Lung (tissue), 12 donors: ENCODE data around the gene ZNF366. TPM values are rescaled to one million over a fixed set of nuclear protein-coding genes. Genes with fewer than 3 reads are reported as not detected.

Source experiments
- ATAC-seq: fragments of 200-7000 bp; cut with Tn5 transposase; one replicate; pipeline ENCODE4 v1.9.1; 2020; ENCODE audit warnings: moderate number of reproducible peaks; ENCODE audit not compliant: insufficient read depth, low FRiP score
- DNase-seq, 3 donors: peaks; one replicate each; pipeline ENCODE4 v3.0.0-alpha.2; 2013 to 2017
- H3K27ac ChIP-seq, 2 donors: one replicate each; pipeline ENCODE4 v1.5.1; 2013; ENCODE audit warnings: mild to moderate bottlenecking in 2 of 2, moderate library complexity in 2 of 2, control low read depth in 1 of 2, inconsistent platforms in 1 of 2, low read depth in 1 of 2, low read length in 1 of 2
- H3K27me3 ChIP-seq, 3 donors: one replicate each; pipeline ENCODE4 v1.5.1; 2013; ENCODE audit warnings: low read length in 2 of 3; ENCODE audit not compliant: control insufficient read depth in 3 of 3, insufficient read depth in 3 of 3
- H3K36me3 ChIP-seq, 4 donors: one replicate each; pipeline ENCODE4 v1.5.1; 2013; ENCODE audit warnings: low read length in 4 of 4, mild to moderate bottlenecking in 1 of 4, moderate library complexity in 1 of 4; ENCODE audit not compliant: control insufficient read depth in 4 of 4, insufficient read depth in 4 of 4
- H3K4me1 ChIP-seq, 5 donors: one replicate each; pipeline ENCODE4 v1.5.1; 2013; ENCODE audit warnings: low read length in 5 of 5, mild to moderate bottlenecking in 2 of 5, moderate library complexity in 1 of 5; ENCODE audit not compliant: control insufficient read depth in 5 of 5, insufficient read depth in 5 of 5
- H3K4me3 ChIP-seq: one replicate; pipeline ENCODE4 v1.5.1; 2013; ENCODE audit warnings: mild to moderate bottlenecking, control low read depth, moderate library complexity
- H3K9ac ChIP-seq, 2 donors: one replicate each; pipeline ENCODE4 v1.5.1; 2013; ENCODE audit warnings: low read length in 2 of 2, control low read depth in 1 of 2; ENCODE audit not compliant: insufficient read depth in 1 of 2
- H3K9me3 ChIP-seq, 4 donors: one replicate each; pipeline ENCODE4 v1.5.1; 2013; ENCODE audit warnings: low read length in 3 of 4, mild to moderate bottlenecking in 1 of 4, moderate library complexity in 1 of 4; ENCODE audit not compliant: control insufficient read depth in 4 of 4, insufficient read depth in 3 of 4
- CTCF ChIP-seq: IDR thresholded peaks from 2 replicates; pipeline ENCODE4 v1.5.1; 2012; ENCODE audit warnings: mild to moderate bottlenecking; ENCODE audit errors: control extremely low read depth, extremely low read depth
- WGBS, 2 donors: extraction: QIAGEN DNeasy Blood & Tissue Kit; methylation state at CpG; one replicate each; pipeline ENCODE4 v1.1.7; 2013; 5-methylcytosine and 5-hydroxymethylcytosine counted together
- polyA plus RNA-seq, 2 donors: library from polyadenylated mRNA; stranded (reverse); fragments of 200-250 nt; gene quantifications; one replicate each; pipeline ENCODE4 v1.2.1, GENCODE V29; 2013
- total RNA-seq, 2 donors: library from RNA; depleted of rRNA in 1 of 2; stranded (reverse); fragments of >200 nt in 1 of 2; gene quantifications; one replicate each; pipeline ENCODE4 v1.2.1, GENCODE V29; 2014 to 2021
- donor health status: control.
- donor health status: control.
- donor health status: Bipolar disorder and iron deficiency.
- donor health status: healthy.
- donor health status: DM: yes; HTN: yes; CAD: no.

Gene ZNF366
- total and polyA plus RNA-seq, 4 donors: 0.73 to 6.0 (median 3.6) TPM

DNA sequence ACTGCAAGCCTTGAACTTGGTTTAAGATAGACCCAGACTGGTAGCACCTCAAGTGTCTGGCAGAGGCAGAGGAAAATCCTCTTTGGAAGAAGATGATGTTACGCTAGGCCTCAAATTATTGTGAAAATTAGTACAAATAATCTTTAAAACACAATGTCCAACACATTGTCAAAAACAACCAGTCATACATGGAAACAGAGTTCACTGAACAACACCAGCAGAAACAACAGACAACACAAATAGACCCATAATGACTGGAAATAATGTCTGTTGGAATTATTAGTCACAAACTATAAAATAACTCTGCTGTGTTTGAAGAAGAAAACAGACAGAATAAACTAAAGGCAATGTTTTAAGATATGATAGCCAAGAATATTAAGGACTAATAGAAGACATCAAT lies 15.4 kb upstream of the ZNF366 start:
- Histone ChIP-seq H3K9ac (no peak overlapping the region), H3K27ac (no peak overlapping the region), H3K27me3 (no peaks in the 10 kb centered on the region), H3K4me3 (no peak overlapping the region), H3K4me1 (peaks cover 0 to 10% (median 0%) of the 10 kb centered on the region in 5 donors), H3K36me3 (no peaks in the 10 kb centered on the region), H3K9me3 (peaks cover 0 to 4% (median 0%) of the 10 kb centered on the region in 4 donors)
- WGBS, 2 donors: 95 to 96% methylated on average over 1 of the region's 1 CpG
- no peak for DNase-seq
- no peak for TF ChIP-seq CTCF
- ATAC-seq: no peak

GRCh38 chr5:72519111-72519510 lies 11.9 kb upstream of the ZNF366 start:
- TF ChIP-seq CTCF: no peak

DNA sequence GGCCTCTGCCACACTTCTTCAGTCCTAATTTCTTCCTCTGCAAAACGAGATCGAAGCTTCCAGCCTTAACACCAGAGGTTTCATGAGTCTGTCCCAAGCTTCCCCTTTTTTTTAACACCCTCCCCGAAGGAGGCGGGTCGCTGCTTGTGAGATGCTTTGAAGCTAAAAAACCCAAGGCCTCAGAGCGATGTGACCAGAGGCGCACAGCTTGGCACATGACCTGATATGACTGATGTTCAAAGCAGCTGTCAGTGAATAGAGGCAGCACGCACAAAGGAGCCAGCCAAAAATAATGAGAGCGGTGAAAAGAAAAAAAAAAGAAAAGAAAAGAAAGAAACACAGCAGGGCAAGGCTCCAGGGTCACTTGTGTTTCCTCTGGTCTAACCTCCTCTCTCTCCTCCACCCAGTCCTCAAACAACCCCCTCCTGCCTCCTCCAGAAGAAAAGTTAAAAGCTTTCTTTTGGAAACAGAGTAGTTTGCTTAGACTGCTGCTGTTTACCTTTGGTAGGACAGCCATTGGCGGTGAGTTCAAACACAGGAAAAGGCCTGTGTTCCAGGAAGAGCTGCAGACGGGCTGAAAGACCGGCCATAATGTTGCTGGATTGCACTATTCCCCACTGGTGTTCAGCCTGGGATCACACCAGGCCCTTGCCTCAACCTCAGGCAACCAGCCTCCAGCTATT lies 10.9 kb upstream of the ZNF366 start:
- DNase-seq: peak; percentile 71 to 80 (median 80)
- H3K27me3 ChIP-seq: no peaks in the 10 kb centered on the region
- TF ChIP-seq CTCF: no peak
- 27 to 28% methylated on average over 12 of the region's 12 CpGs for WGBS, 2 donors
- peaks cover 0 to 4% (median 0%) of the 10 kb centered on the region in 4 donors for H3K9me3 ChIP-seq
- peak overlapping the region in 1 of 2 donors; percentile 38 for H3K9ac ChIP-seq
- H3K27ac ChIP-seq: peak overlapping the region; percentile 55 to 61
- no peaks in the 10 kb centered on the region for H3K36me3 ChIP-seq
- no peak for ATAC-seq
- no peak overlapping the region for H3K4me3 ChIP-seq
- peaks cover 0 to 12% (median 2%) of the 10 kb centered on the region in 5 donors for H3K4me1 ChIP-seq

More at GRCh38 chr5:72519111-72519510, 11.9 kb upstream of the ZNF366 start:
- Histone ChIP-seq H3K9ac (no peak overlapping the region), H3K27ac (no peak overlapping the region), H3K9me3 (peaks cover 0 to 4% (median 0%) of the 10 kb centered on the region in 4 donors), H3K4me1 (peaks cover 0 to 12% (median 2%) of the 10 kb centered on the region in 5 donors), H3K27me3 (no peaks in the 10 kb centered on the region), H3K36me3 (no peaks in the 10 kb centered on the region), H3K4me3 (no peak overlapping the region)
- ATAC-seq: no peak
- DNase-seq: no peak
